HG03280 (cell line): ENCODE data around the gene PSG4.
"Not testable (repeated sequence)": the region's sequence is repeated elsewhere in the genome, so short reads cannot be mapped to it uniquely, and the experiment has no call there.

Experiments used
- ATAC-seq: cut with Tn5 transposase; IDR thresholded peaks from one replicate; pipeline ENCODE4 v1.9.1; 2021; ENCODE audit warnings: mild to moderate bottlenecking, moderate library complexity; ENCODE audit not compliant: unreplicated experiment

PSG4 gene

GRCh38 chr19:43205471-43206105 is at the start of gene PSG4:
Gene PSG4 (minus strand): TSS chr19:43205638. CDS start chr19:43205536, 102 bp downstream.
- ATAC-seq = not testable (repeated sequence)

DNA sequence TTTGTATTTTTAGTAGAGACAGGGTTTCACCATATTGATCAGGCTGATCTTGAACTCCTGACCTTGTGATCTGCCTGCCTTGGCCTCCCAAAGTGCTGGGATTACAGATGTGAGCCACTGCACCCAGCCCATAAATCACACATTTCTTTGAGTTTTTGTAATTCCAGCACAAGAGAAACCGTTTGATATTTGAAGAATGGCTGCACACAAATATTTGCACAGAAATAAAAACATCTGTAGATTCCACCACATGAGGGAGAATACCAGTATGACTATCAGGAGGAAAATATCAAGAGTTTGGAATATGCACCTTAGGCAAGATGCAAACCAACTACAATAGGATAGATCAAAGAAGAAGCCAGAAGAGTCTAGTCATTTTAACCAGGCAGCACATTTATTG is 46.0 kb upstream of the PSG4 start:
- not testable (repeated sequence) for ATAC-seq

DNA sequence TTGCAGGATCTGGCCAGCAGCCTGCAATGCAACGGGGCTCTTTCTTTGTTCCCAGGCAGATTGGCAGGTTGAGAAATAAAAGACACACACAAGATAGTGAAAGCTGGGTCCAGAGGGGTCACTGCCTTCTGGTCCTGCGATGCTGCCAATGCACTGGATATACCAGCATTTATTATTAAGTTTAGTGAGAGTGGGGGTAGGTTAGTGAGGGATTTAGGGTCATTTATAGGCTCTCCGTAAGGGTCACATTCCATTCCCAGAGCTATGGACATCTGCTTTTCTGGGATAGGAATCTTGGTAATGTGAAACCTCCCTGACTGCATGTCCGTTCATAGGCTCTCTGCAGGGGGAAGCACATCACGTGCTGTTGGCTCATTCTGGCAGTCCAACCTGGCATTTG is 44.9 kb upstream of the PSG4 start:
- ATAC-seq = not testable (repeated sequence)

- ATAC-seq = not testable (repeated sequence)
Observed at GRCh38 chr19:43248635-43249002, 43.2 kb upstream of the PSG4 start.

DNA sequence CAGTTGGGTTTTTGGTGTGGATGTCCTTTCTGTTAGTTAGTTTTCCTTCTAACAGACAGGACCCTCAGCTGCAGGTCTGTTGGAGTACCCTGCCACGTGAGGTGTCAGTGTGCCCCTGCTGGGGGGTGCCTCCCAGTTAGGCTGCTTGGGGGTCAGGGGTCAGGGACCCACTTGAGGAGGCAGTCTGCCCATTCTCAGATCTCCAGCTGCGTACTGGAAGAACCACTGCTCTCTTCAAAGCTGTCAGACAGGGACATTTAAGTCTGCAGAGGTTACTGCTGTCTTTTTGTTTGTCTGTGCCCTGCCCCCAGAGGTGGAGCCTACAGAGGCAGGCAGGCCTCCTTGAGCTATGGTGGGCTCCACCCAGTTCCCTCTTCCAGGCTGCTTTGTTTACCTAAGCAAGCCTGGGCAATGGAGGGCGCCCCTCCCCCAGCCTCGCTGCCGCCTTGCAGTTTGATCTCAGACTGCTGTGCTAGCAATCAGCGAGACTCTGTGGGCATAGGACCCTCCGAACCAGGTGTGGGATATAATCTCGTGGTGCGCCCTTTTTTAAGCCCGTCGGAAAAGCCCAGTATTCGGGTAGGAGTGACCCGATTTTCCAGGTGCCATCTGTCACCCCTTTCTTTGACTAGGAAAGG is 41.9 kb upstream of the PSG4 start:
- not testable (repeated sequence) for ATAC-seq

GRCh38 chr19:43245848-43246247 is 40.4 kb upstream of the PSG4 start:
- not testable (repeated sequence) for ATAC-seq

GRCh38 chr19:43242211-43242610 is 36.8 kb upstream of the PSG4 start:
- ATAC-seq = not testable (repeated sequence)

DNA sequence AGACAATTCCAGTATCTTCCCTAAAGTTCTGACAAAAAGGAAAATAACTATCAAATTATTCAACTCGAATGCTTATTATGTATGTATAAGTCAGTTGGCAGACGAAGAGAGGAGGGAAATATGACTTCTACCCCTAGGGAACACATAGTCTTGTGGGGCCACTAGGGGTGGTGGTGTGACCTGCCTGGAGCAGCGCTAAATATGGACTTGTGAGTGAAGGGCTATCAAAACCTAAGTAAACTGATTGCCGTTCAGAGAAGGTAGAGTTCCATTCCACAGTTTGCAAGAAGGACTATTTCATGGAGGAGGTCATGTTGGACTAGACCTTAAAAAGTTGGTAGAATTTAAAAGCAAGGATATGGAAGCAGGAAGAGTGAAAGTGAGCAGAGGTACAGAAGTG is 32.8 kb upstream of the PSG4 start:
- not testable (repeated sequence) for ATAC-seq

- ATAC-seq = not testable (repeated sequence)
Observed at GRCh38 chr19:43235686-43236085, 30.2 kb upstream of the PSG4 start.

DNA sequence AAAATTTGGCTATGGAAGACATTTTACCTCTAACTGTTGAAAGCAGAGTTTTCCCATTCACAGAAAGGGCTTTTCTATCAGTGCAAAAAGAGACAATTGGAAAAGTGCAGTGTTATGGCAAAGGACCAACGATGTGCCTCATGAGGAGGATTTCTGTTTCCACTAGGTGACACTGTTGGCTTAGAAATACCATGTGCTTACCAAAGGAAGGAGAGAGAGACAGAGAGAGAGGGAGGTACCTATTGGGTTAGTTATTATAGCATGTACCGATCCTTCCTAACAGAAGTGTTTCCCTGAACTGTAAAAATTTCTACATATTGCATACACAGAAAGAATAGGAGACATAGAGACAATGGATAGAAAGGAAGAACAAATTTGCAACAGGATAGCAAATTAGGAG is 23.9 kb upstream of the PSG4 start:
- ATAC-seq = no peak

DNA sequence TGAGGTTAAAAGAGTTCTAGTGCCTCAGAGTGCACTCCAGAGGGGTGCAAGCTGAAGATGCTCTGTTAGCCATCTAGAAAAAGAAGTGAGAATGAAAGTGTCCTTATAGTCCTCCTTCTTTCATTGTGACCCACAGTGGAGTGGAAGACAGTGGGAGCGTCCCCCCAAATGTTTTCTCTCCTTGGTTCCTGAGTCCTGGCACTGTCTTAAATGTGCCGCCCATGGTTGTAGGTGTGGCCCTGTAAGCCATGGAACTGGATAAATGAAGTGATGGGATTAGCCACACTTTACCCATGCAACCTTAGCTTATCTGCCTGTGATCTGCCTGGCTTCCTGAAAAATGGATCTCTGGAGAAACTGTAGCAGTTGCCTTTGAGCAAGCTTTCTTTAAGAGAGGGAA is 23.3 kb upstream of the PSG4 start:
- not testable (repeated sequence) for ATAC-seq

DNA sequence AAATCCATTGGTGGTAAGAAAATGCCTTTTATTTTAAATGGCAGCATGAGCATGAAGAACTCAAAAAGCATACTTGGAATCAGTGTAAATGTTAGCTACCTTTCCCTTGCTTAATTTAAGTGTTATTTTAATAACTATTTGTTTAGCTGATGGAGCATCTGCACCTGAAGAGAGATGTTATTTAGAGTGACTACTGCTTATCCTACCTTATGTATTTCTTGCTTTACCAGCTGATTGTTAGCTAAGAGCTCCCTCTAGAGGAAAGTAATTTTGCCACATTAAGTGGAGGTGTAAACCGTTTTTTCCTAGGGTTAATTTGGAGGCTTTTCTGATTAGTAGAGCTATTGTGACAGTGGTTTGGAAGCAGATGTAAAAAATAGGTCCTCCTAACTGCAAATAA is 21.5 kb upstream of the PSG4 start:
- not testable (repeated sequence) for ATAC-seq

- ATAC-seq = no peak
Observed at GRCh38 chr19:43224855-43225253, 19.4 kb upstream of the PSG4 start.

DNA sequence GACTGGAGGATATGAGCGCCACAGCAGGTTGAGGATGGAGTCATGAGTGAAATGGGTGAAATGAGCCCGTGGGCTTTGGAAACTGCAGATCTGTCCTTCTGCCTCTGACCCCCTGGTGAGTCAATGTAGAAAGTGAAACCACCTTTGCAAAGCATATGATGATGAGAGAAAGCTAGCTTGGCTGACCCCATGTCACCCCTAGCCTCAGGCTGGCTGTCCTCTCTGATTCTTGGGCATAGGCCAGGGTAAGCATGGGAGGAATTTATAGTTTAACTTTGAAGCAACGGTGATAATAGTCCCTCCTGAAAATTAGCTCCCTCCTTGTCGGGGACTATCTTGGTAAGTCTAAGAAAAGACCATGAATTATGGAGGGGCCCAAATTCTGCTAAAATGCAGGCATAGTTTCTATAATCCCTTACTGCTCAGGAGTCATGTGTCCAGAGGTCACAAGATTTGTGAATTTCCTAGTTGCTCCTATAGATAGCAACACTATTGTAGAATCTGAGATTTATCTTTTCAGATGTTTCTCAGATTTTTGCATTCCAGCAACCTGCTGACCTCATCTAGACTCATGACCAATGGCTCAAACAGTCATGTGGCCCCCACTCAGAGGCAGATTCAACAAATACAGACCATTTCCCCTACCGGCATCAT is 18.9 kb upstream of the PSG4 start:
- ATAC-seq = not testable (repeated sequence)

GRCh38 chr19:43221891-43222290 is 16.5 kb upstream of the PSG4 start:
- not testable (repeated sequence) for ATAC-seq

DNA sequence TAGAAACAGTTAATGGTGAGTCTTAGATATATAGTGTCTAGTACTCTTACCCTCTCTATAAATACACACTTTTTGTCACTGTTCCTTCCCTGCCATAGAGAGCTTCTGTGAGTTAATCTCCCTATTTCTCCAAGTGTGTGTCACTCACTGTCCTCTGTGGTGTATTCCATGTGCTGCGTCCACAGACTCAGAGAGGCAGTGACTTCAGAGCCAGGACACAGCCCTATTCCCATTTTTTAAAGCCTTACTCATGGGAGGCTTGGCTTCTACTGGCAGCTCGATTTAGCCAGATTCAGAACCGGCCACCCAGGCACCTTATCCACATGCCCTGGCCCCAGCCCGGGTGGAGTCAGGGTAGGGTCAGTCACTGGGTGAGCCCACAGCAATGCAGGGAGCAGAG is 13.7 kb upstream of the PSG4 start:
- ATAC-seq = not testable (repeated sequence)

DNA sequence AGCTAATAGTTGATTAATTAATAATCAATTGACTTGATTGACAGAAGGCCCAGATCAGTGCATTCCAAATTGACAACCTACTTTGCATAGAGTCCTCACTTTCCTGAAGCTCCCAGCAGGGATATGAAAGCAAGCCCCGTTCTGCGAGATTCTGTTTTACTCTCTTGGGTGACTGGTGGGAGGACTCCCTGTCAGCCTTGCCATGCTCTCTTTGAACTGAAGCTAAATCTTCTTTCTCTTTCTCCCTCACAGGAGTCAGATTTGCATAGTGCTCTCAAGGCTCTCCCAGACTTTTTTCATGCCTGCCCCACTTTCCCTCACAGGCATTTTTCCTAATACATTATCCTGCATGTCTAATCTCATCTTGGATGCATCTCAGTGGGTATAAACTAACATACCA is 10.4 kb upstream of the PSG4 start:
- not testable (repeated sequence) for ATAC-seq

- ATAC-seq = no peak
Observed at GRCh38 chr19:43207991-43208390, 2.6 kb upstream of the PSG4 start.

- not testable (repeated sequence) for ATAC-seq
Observed at GRCh38 chr19:43207174-43207573, 1.7 kb upstream of the PSG4 start.

- not testable (repeated sequence) for ATAC-seq
Observed at GRCh38 chr19:43203611-43204010, 1.8 kb downstream of the PSG4 start.

GRCh38 chr19:43201891-43202290 is 3.5 kb downstream of the PSG4 start:
- not testable (repeated sequence) for ATAC-seq

DNA sequence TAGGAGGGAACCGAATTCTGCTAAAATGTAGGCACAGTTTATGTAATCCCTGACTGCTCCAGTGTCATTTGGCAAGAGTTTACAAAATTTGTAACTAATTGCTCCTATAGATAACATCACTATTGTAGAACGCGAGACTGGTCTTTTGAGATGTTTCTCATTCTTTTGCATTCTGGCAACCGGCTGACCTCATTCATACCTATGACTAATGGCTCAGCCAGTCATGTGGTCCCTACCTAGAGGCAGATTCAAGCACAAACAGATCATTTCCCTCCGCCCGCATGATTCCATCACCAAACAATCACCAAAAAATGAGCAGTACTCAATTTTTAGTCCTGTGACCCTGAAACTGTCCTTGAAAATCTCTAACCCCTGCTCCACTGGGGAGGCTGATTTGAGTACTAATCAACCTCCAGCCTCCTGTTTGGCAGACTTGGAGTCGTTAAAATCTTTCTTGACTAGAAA is 4.1 kb downstream of the PSG4 start:
- not testable (repeated sequence) for ATAC-seq
